Endometrial microvascular endothelial cells (primary cell): ENCODE results near the gene ADNP2. TPM values are rescaled to one million over a fixed set of nuclear protein-coding genes. Genes with fewer than 3 reads are reported as not detected.

ENCODE experiments used
- in situ Hi-C: cut with HindIII; loops from 2 replicates; pipeline ENCODE4 v1.10.0; 2017; ENCODE audit warnings: low sequenced_read_pairs, low pct_unique_long_range_greater_than_20kb; ENCODE audit errors: inconsistent ontology term
- total RNA-seq: library from RNA; depleted of rRNA; stranded (reverse); fragments of >200 nt; gene quantifications from one replicate; pipeline ENCODE4 v1.2.3, GENCODE V29; 2015; ENCODE audit errors: inconsistent ontology term

Gene ADNP2
- total RNA-seq, 1 donor from 2014 or later: 11.3 TPM

DNA sequence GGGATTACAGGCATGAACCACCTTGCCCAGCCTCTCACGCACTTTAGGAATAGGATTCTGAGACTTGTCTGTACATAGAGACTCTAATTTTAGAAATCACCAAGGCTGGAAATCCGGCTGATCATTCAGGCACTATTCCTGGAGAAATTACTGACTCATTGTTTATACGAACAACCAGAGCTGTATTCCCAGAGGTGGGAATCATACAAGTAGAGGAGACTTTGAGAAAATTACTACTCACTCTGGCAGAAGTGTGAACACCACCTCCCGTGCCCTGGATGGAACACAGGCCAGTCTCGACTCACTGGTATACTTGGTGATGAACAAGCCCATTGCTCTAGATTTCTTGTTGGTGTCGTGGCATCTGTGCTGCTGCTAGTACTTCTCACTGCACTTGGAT, 5.8 kb upstream of the ADNP2 start:
- in situ Hi-C loops: no loop called here

GRCh38 chr18:80104364-80104779, 4.7 kb upstream of the ADNP2 start:
- in situ Hi-C loops: no loop called here

DNA sequence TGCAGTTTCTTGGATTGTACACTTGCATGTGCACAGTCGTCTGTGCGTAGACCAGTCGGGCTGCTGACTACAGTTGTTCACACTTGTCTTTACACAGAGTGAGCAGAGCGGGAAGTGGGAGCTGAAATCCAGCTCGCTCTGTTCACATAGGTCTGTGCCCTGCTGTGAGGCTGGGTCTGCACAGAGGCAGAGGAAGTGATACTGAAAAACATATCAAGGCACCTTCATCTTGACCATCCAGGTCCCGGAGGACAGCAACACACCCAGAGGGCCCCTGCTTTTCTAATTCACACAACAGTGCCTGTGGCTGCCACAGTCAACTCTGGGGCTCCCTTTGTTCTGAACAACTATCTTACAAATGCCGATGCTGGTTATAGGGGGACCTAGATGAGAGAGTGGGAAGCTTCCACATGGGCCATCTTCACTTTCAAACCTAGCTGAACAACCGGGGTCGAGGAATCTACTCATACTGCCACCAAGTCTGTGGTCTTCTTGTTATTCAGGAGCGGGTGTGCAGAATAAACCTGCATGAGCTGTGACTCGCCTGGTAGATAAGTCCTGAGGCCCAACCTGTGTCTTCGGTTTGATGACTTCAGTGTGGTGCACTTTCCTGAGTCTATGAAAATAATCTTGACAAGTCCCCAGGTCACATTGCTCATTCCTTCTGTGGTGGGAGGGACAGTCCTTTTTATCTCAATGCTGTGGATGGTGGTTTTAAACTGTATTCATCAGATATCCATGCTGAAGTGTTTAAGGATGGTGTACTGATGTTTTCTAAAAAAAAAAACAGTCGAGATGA, 3.5 kb upstream of the ADNP2 start:
- in situ Hi-C loops: no loop called here

GRCh38 chr18:80106482-80107051, 2.5 kb upstream of the ADNP2 start:
- in situ Hi-C loops: no loop called here

DNA sequence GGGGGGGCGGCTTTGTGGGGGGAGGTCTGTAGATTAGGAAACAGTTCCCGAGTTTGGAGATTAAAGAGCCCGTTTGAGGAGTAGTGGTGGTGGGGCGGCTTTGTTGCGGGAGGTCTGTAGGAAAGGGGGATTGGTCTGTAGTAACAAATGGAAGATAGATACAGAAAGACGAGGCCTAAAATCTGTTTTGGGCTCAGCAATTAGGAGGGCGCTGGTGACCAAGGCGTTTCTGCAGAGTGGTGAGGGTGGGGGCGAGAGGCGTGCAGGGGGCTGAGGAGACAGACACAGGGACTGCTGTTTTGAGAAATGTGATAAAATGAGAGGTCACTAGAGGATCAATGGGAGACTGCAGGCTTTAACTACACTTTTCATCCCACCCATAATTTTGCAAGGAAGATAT, 1.6 kb upstream of the ADNP2 start:
- in situ Hi-C loops: no loop called here

GRCh38 chr18:80108121-80108536, 933 bp upstream of the ADNP2 start:
- in situ Hi-C loops: no loop called here

DNA sequence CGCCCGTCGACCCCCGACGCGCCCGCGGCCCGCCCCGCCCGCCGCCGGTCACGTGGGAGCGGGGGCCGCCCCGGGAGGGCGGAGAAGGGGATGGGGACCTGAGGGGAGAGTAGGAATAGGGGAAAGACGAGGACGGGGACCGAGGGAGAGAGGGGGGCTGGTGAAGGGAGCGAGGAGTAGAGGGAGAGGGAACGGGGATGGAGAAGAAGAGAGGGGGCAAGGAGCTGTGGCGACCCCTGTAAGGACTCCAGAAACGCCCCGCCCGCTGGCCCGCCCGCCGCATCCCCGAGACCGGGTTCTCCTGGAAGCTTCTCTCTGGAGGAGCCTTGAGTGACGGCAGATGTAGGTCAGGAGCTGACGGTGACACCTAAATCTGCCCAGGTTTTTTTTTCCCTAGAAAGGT, 615 bp downstream of the ADNP2 start:
- in situ Hi-C loops: no loop called here

GRCh38 chr18:80112624-80113248, 3.7 kb downstream of the ADNP2 start:
- in situ Hi-C loops: no loop called here

DNA sequence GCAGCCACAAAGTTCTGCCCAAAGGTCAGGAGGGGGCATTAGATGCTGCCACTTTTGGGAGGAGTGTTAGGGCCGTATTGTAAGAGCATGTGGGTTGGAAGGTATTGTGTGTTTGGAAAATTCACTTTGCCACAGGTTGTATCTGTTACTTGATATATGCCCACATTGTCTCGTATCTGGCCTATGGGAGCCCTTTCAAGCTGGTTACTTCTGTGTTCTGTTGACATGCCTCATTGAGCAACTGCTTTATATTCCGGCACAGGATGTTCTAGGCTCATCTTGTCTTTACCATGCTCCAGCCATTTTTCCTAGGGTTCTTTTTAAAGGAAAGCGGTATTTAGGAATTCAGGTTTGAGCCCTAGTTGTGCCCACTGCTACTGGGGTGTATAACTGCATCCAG, 6.0 kb downstream of the ADNP2 start:
- in situ Hi-C loops: no loop called here

- in situ Hi-C loops: no loop called here
Measured at GRCh38 chr18:80119111-80119510, 10.0 kb downstream of the ADNP2 start.

- in situ Hi-C loops: no loop called here
Measured at GRCh38 chr18:80120932-80121331, 11.9 kb downstream of the ADNP2 start.

- in situ Hi-C loops: no loop called here
Measured at GRCh38 chr18:80124131-80124530, 15.1 kb downstream of the ADNP2 start.

GRCh38 chr18:80126797-80127196, 17.7 kb downstream of the ADNP2 start:
- in situ Hi-C loops: no loop called here

DNA sequence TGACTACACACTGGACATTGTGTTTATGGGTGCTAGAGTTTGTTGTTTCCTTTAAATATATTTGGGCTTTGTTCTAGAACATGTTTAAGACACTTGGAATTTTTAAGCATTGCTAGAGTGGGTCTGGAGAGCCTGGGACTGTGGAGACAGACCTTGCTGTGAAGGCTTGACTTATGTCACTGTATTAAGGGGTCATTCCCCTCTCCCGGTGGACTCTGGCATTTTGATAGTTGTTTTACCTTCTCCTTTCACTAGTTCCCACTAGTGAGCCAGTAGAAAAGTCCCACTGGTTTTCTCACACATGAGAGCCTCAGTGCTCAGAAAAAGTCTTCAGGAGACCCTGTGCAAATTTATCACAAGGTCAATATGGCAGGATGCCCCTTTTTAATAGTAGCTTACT, 18.6 kb downstream of the ADNP2 start:
- in situ Hi-C loops: no loop called here

GRCh38 chr18:80129672-80130367, 20.8 kb downstream of the ADNP2 start:
- in situ Hi-C loops: no loop called here

DNA sequence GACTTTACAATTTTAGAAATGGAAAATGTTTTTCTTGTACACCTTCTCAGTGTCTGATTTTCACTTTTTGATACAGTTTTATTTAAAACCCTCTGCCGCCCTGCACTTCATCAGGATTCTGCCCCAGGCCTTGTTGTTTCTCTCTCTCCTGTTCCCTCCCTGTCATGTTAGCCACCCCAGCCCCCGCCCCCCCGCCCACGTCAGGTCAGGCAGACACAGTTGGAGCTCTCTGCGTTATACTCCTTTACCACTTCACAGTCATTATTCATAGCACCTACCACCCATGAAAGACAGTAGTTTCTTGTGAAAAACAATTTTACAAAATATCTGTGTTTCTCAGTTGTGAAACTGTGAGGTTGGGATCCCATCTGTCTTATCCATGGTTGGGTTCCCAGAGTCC, 21.5 kb downstream of the ADNP2 start:
- in situ Hi-C loops: no loop called here

- in situ Hi-C loops: no loop called here
Measured at GRCh38 chr18:80132180-80132812, 23.2 kb downstream of the ADNP2 start.

GRCh38 chr18:80133124-80133523, 24.1 kb downstream of the ADNP2 start:
- in situ Hi-C loops: no loop called here

- in situ Hi-C loops: no loop called here
Measured at GRCh38 chr18:80135136-80135535, 26.1 kb downstream of the ADNP2 start.
